IPS DF 4.7 (cell line): ENCODE data around the gene STRBP.
"Not testable (repeated sequence)": the region's sequence is repeated elsewhere in the genome, so short reads cannot be mapped to it uniquely, and the experiment has no call there.

ENCODE experiments used
- DNase-seq: peaks from one replicate; pipeline ENCODE4 v3.0.0-alpha.2; 2013; ENCODE audit warnings: low spot score; ENCODE audit errors: extremely low read depth

Gene STRBP

GRCh38 chr9:123196124-123196523 is 72.3 kb downstream of the STRBP start:
- no peak for DNase-seq

- DNase-seq = no peak
Measured at GRCh38 chr9:123194023-123194422, 74.4 kb downstream of the STRBP start.

DNA sequence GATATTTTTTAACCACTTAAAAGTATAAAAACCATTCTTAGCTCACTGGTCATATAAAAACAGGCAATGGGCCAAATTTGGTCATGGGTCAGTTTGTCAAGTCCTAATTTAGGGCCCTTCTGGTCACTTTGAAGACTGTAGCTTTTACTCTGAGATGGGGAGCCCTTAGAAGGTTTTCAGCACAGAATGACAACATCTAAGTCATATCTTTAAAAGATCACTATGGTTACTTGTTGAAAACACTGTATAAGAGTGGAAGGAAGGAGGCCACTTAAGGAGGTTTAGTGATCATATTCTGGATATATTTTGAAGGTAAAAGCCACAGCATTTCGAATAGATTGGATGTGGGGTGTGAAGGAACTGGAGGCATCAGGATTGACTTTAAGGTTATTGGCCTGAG is 76.7 kb downstream of the STRBP start:
- DNase-seq = no peak

- no peak for DNase-seq
Measured at GRCh38 chr9:123191260-123191659, 77.1 kb downstream of the STRBP start.

DNA sequence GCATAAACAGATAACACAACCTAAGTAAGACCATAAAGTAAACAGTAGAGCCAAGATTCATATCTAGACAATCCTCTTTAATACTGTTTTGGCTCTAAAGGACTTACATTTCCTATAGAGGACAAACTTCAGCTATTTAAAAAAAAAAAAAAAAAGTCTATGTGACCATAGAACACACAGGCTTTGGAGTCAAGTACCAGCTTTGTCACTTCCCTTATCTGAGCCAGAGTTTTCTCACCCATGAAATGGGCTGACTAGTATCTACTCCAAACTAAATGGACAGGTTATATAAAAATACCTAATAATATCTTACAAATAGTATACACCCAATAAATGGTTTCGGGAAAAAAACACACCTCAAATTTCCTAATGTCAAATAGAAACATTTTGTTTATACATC is 81.3 kb downstream of the STRBP start:
- no peak for DNase-seq

DNA sequence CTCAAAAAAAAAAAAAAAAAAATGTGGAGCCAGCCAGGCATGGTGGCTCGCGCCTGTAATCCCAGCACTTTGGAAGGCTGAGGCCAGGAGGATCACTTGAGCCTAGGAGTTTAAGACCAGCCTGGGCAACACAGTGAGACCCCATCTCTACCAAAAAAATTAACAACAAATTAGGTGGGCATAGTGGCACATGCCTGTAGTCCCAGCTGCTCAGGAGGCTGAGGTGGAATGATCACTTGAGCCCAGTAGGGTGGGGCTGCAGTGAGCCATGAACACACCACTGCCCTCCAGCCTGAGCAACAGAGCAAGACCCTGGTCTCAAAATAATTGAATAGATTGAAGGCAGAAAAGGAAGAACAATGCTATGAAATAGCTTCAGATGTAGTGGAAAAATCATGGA is 82.4 kb downstream of the STRBP start:
- DNase-seq = not testable (repeated sequence)

- DNase-seq = no peak
Measured at GRCh38 chr9:123176949-123177348, 91.4 kb downstream of the STRBP start.

GRCh38 chr9:123175854-123176629 is 92.3 kb downstream of the STRBP start:
- DNase-seq = no peak

GRCh38 chr9:123174887-123175518 is 93.4 kb downstream of the STRBP start:
- peak; percentile 30 for DNase-seq

DNA sequence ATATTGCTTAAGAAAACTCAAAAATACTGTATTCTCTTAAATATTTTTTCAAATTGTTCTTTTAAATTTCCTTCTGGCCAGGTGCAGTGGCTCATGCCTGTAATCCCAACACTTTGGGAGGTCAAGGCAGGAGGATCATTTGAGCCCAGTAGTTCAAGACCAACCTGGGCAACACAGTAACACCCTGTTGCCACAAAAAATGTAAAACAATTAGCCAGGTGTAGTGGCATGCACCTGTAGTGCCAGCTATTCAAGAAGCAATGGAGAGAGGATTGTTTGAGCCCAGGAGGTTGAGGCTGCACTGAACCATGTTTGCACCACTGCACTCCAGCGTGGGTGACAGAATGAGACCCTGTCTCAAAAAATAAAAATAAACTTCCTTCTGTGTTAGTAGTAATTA is 94.3 kb downstream of the STRBP start:
- no peak for DNase-seq

- DNase-seq = no peak
Measured at GRCh38 chr9:123169926-123170325, 98.5 kb downstream of the STRBP start.

- DNase-seq = no peak
Measured at GRCh38 chr9:123168586-123168985, 99.8 kb downstream of the STRBP start.

DNA sequence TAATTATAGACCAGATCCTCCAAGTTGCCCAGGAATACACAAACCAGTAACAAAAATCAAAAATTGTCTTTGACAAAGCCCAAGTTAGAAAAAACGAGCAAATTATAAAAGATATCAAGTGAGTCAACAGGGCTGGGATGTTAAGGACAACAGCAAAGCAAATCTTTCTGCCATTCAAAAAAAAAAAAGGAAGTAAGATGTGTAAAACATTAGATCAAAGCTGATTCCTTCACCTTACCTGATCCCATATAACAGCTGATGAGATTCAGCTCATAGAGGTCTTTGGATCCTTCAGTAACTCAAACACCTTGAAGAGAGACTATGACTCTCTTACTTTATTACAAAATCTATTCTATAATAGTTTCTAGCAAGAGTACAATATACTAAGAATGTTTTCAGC is 100.9 kb downstream of the STRBP start:
- no peak for DNase-seq

- DNase-seq = no peak
Measured at GRCh38 chr9:123165813-123166212, 102.6 kb downstream of the STRBP start.

GRCh38 chr9:123164285-123164684 is 104.1 kb downstream of the STRBP start:
- DNase-seq = no peak

DNA sequence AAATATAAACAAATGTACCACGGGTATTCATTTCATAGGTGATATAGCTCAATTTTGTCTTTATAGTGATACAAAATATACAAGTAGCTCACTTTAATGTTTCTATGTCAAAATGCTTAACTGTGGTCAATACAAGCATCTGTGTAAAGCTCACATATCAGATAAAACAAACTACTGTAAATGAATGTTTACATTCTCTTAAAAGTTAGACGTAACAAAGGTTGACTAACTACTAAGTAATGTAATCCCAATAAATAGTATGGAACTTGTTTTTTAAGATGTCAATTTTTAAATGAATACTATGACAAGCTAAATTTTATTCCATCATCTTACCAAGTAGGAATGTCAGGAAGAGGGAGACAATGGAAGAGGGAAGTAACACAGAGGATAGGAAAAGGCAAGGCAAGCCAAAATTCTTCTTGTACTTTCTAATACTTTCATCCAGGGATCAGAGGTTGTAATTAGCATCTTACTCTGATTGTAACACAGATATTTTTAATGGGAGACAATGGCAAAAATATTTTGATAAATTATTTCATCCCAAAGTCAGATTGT is 105.5 kb downstream of the STRBP start:
- no peak for DNase-seq

DNA sequence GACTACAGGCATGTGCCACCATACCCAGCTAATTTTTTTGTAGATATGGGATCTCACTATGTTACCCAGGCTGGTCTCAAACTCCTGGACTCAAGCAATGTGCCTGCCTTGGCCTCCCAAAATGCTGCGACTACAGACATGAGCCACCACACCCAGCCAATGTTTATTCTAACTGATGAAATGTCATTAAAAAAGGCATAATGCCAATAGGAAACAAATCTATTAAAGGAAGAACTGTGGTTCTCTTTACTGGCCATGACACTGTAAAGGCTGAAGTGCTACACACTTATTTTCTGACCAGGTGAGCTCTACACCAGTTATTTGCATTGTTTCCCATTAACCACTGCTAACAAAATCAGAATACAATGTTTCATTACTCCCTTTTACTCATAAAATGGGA is 106.0 kb downstream of the STRBP start:
- no peak for DNase-seq

DNA sequence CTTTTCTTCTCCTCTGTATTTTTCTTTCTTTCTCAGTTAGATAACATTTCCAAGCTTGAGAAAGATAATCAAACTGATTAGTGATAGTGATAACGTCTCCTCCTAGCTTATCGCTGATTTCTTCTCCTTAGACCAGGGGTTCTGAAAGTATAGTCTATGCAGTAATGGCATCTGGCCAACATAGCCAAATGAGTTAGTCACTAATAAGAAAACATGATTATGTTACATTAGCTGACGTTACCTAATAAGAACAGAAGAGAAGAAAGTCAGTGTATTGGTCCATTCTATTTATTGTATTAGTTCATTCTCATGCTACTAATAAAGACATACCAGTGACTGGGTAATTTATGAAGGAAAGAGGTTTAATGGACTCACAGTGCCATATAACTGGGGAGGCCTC is 111.2 kb downstream of the STRBP start:
- DNase-seq = no peak

GRCh38 chr9:123150708-123151503 is 117.5 kb downstream of the STRBP start:
- DNase-seq = no peak

GRCh38 chr9:123149067-123149466 is 119.3 kb downstream of the STRBP start:
- no peak for DNase-seq

DNA sequence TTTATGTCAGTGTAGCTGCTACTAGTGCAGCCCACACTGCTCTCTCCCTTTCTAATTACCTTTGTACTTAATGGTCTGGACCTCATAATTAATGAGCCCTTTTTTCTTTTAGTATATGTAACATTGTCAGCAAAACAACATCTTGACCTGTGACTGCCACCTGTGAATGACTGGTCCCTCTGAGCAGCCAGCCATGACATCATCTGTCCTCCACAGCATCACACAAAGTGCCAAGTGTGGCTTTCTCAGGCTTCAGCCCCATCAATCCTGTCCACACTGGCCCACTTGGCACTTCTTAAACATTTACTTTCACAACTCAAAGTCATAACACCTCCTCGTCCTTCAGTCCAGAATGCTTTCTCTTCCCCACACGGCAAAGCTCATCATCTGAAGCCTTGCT is 130.2 kb downstream of the STRBP start:
- DNase-seq = no peak

DNA sequence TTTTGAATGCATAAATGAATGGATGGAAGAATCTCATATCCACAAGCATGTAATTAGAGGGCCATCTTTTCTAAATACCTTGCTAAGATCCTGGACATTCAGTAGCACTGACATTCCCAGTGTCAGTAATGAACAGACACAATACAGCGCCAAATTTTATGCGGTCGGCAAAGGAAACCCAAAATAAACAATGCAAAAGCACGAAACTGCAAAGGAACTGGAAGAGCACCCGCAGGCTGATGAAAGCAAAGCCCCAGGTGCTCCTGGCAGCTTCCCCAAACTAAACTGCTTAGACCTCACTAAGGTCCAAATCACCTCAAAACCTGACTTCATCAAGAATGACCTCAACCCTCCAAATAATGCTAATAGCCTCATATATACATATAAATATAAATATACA is 133.0 kb downstream of the STRBP start:
- no peak for DNase-seq
